ENCODE measurements around the gene MPP1.

The MPP1 gene

DNA sequence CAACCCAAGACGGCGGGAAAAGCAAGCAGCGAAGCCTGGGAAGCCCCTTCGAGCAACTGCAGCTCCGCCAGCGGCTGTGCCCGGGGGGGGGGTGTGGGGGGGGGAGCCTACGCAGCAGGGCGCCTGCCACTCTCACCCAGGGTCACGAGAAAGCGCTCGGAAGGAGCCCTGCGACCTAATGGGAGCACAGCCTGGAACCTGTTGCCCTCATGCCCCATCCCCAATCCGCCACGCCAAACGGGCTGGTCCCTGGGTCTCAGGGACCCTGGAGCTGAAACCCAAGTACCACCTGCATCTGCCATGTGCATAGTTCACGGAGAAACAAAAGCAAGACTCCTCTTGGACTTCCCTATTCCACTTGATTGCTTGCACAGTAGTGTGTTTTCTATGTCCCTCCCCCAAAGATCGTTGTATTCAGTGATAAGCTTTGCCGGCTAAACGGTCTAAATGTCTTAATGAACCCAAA is 54.0 kb downstream of the MPP1 start:
- in situ Hi-C loops (cut with HindIII; ENCODE audit: low sequenced_read_pairs) = no loop called here
- H3K4me3 ChIP-seq (ENCODE audit: low read depth, low read length) = peak overlapping the region; percentile 2
- no peak for DNase-seq (ENCODE audit: low read depth, low spot score)
- no peak for TF ChIP-seq CTCF (IDR thresholded peaks at IDR 0.05; ENCODE audit: low read depth, low read length)

DNA sequence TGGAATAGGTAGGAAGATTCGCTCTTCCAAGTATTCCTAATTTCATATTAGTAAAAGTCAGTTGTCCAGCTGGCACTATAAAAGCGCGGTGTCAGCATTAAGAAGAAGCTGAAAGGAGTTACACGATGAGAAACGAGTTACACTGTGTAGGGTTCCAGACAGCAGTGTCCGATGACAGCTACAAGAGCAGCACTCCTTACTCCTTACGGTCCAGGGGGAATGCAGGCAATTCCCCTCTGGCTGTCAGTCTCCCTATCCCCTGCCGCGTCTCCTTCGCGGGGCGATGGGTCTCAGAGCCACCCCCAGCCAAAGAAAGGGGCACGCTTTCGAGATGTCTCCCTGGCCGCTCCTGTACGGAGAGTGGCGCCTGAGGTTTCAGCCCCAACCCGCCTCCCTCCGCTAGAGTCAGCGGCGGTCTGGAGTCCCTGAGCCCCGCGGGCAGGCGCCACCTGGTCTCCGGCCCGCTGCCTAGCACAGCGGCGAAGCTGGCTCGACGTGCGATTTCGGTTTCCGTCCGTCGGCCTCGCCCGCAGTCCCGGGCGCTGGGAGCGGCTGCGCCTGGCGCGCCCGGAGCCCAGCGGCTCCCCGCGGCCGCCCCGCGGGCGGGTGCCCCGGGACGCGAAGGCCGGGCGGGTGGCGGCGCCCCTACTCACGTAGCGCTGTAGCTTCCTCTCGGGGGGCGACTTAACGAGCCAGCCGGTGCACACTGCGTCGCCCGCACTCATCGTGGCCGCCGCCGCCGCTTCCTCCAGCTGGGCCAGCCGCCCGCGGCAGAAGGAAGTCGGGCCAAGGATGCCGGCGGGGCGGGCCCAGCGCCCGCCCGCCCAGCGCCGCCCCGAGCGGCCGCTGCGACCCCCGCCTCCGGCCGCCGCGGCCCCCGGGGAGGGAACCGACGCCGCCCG is 54.7 kb downstream of the MPP1 start, which contains the start of gene GAB3:
TSS of gene GAB3 (minus strand) at position 777 of the 902 bp plus-strand sequence. CDS start at position 725, 52 bp downstream.
- in situ Hi-C loops (cut with HindIII; ENCODE audit: low sequenced_read_pairs) = no loop called here
- TF ChIP-seq CTCF (IDR thresholded peaks at IDR 0.05; ENCODE audit: low read depth, low read length) = no peak
- H3K4me3 ChIP-seq (ENCODE audit: low read depth, low read length) = peak within 1 kb of the TSS; percentile 38
- DNase-seq (ENCODE audit: low read depth, low spot score) = peak; percentile 16

DNA sequence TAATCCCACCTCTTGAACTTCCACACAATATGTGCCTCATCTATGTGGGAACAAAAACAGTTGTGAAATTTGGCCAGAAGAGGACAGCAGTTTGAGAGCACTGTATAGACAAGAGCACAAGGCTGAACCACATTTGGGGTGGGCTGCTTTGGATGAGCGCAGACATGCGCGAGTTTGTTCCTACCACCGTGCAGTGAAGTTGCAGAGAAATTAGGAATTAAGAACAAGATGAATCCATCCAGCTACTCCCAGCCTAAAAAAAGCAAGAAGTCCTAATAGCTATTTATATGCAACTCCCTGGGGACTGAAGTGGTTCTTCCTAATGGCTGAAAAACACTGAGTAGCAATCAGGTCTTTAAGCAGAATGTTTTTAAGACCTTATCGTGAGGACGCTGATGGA is 55.4 kb downstream of the MPP1 start:
- in situ Hi-C loops (cut with HindIII; ENCODE audit: low sequenced_read_pairs) = no loop called here
- DNase-seq (ENCODE audit: low read depth, low spot score) = no peak
- H3K4me3 ChIP-seq (ENCODE audit: low read depth, low read length) = no peak overlapping the region
- no peak for TF ChIP-seq CTCF (IDR thresholded peaks at IDR 0.05; ENCODE audit: low read depth, low read length)

GRCh38 chrX:154748712-154749339 is 56.5 kb downstream of the MPP1 start:
- in situ Hi-C loops (cut with HindIII; ENCODE audit: low sequenced_read_pairs) = no loop called here
- TF ChIP-seq CTCF (IDR thresholded peaks at IDR 0.05; ENCODE audit: low read depth, low read length) = peak; percentile 65
- H3K4me3 ChIP-seq (ENCODE audit: low read depth, low read length) = no peak overlapping the region
- DNase-seq (ENCODE audit: low read depth, low spot score) = peak; percentile 60

DNA sequence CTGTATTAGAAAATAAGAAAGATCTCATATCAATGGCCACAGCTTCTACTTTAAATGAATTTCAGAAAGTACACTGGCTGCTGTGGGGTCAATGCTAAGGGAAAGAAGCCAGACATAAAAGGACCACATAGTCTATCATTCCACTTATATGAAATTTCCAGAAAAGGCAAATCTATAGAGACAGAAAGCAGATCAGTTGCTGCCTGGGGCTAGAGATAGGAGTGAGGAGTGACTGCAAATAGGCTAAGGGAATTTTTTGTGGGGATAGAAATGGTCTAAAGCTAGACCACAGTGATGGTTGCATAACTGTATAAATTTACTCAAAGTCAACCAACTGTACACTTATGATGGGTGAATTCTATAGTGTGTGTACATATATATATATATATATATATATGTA is 62.7 kb downstream of the MPP1 start:
- TF ChIP-seq CTCF (IDR thresholded peaks at IDR 0.05; ENCODE audit: low read depth, low read length) = no peak
- in situ Hi-C loops (cut with HindIII; ENCODE audit: low sequenced_read_pairs) = no loop called here
- no peak for DNase-seq (ENCODE audit: low read depth, low spot score)
- no peak overlapping the region for H3K4me3 ChIP-seq (ENCODE audit: low read depth, low read length)

DNA sequence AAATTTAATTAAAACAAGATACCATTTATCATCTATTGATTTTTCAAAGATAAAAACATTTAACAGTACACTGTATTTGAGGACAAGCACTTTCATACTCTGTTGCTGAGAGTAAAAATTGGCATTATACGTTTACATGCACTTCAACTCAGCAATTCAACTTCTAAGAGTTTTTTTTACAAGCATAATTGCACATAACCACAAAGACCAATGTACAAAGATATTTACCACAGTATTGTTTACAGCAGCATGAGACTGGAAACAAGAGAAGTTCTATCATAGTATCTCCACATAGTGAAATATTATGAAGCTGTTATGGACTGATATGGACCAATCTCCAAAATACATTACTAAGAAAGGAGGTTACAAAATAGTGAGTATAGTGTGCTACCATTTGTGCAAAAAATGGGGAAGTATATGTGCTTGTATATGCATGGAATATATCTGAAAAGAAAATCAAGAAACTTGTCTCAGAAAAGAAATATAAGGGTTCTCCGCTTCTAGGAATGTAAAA is 65.3 kb downstream of the MPP1 start:
- in situ Hi-C loops (cut with HindIII; ENCODE audit: low sequenced_read_pairs) = no loop called here
- TF ChIP-seq CTCF (IDR thresholded peaks at IDR 0.05; ENCODE audit: low read depth, low read length) = no peak
- DNase-seq (ENCODE audit: low read depth, low spot score) = no peak
- H3K4me3 ChIP-seq (ENCODE audit: low read depth, low read length) = no peak overlapping the region

Data from astrocyte of the spinal cord (primary cell).